Activated naive CD8-positive, alpha-beta T cell treated with anti-CD3 and anti-CD28 coated beads, Interleukin-2, amount 50 U/mL, for 24 hours (primary cell): Measurements from ENCODE around the gene TNNI2.

ENCODE experiments used
- ATAC-seq: fragments of 150-1000 bp; cut with Tn5 transposase; one replicate; pipeline ENCODE4 v1.10.0; 2021
- DNase-seq: peaks from one replicate; pipeline ENCODE4 v3.0.0; 2021
- H3K27ac Mint-ChIP-seq: one replicate; pipeline ENCODE4 v1.8.0; 2021; ENCODE audit warnings: mild to moderate bottlenecking, mixed read lengths
- H3K27me3 Mint-ChIP-seq: one replicate; pipeline ENCODE4 v1.8.0; 2021; ENCODE audit warnings: mixed read lengths
- H3K36me3 Mint-ChIP-seq: one replicate; pipeline ENCODE4 v1.8.0; 2021; ENCODE audit warnings: low read depth, mixed read lengths
- H3K4me1 Mint-ChIP-seq: one replicate; pipeline ENCODE4 v1.8.0; 2021; ENCODE audit warnings: mixed read lengths
- H3K4me3 Mint-ChIP-seq: one replicate; pipeline ENCODE4 v1.8.0; 2021; ENCODE audit warnings: mild to moderate bottlenecking, moderate library complexity, mixed read lengths
- H3K9me3 Mint-ChIP-seq: one replicate; pipeline ENCODE4 v1.8.0; 2021; ENCODE audit warnings: mixed read lengths

The TNNI2 gene

DNA sequence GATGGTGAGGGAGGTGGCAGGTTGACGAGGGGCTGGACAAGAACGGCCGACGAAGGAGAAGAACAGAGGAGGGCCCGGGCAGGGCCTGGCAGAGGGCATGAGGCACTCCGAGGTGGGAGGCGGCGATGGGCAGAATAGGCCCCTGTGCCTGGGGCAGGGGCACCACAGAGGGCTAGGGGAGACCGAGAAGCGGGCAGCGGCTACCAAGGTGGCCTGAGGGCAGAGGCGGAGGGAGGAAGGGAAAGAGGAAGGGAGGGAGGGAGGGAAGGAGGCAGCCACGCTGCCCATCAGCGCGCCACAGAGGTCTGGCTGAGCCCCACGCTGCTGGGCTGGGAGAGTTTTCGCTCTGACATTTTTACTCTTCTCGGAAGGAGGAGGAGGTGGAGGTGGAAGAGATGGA, 25.4 kb downstream of the TNNI2 start:
- H3K4me3 Mint-ChIP-seq = no peak overlapping the region
- H3K9me3 Mint-ChIP-seq = no peaks in the 10 kb centered on the region
- no peaks in the 10 kb centered on the region for H3K27me3 Mint-ChIP-seq
- H3K36me3 Mint-ChIP-seq = no peaks in the 10 kb centered on the region
- ATAC-seq (no peak), DNase-seq (no peak)
- no peak overlapping the region for H3K27ac Mint-ChIP-seq
- peaks cover 17% of the 10 kb centered on the region for H3K4me1 Mint-ChIP-seq

GRCh38 chr11:1864831-1865665, 26.3 kb downstream of the TNNI2 start:
- Mint-ChIP-seq H3K36me3 (no peaks in the 10 kb centered on the region), H3K4me3 (no peak overlapping the region), H3K27ac (no peak overlapping the region), H3K4me1 (peaks cover 25% of the 10 kb centered on the region), H3K9me3 (no peaks in the 10 kb centered on the region), H3K27me3 (no peaks in the 10 kb centered on the region)
- ATAC-seq (no peak), DNase-seq (no peak)

DNA sequence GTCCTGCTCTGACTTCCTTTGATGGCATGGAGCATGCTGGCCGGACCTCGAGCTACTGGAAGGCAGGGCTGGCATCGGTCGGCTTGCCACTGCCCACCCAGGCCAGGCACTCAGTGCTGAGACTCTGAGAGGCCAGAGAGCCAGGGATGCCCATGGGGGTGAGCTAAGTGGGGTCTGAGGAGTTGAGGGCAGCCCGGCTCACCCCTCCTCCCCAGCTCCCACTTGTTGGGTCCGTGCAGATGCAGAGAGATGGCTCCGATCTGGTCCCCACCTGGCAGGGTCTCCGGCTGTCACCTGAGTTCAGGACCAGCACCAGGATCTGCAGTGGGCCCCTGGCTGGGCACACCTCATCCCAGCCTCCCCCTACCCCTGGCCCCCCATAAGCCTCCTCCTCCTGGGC, 27.4 kb downstream of the TNNI2 start:
- ATAC-seq = no peak
- Mint-ChIP-seq H3K36me3 (no peaks in the 10 kb centered on the region), H3K27ac (no peak overlapping the region), H3K9me3 (no peaks in the 10 kb centered on the region), H3K4me1 (peaks cover 36% of the 10 kb centered on the region), H3K27me3 (no peaks in the 10 kb centered on the region), H3K4me3 (no peak overlapping the region)
- no peak for DNase-seq

GRCh38 chr11:1866776-1867175, 28.0 kb downstream of the TNNI2 start:
- Mint-ChIP-seq H3K27ac (no peak overlapping the region), H3K4me1 (peaks cover 37% of the 10 kb centered on the region), H3K36me3 (no peaks in the 10 kb centered on the region), H3K4me3 (no peak overlapping the region), H3K9me3 (no peaks in the 10 kb centered on the region), H3K27me3 (no peaks in the 10 kb centered on the region)
- ATAC-seq = no peak
- DNase-seq = no peak

GRCh38 chr11:1867381-1867780, 28.6 kb downstream of the TNNI2 start:
- H3K36me3 Mint-ChIP-seq = no peaks in the 10 kb centered on the region
- peaks cover 38% of the 10 kb centered on the region for H3K4me1 Mint-ChIP-seq
- DNase-seq (no peak), ATAC-seq (no peak)
- H3K9me3 Mint-ChIP-seq = no peaks in the 10 kb centered on the region
- H3K27ac Mint-ChIP-seq = no peak overlapping the region
- no peak overlapping the region for H3K4me3 Mint-ChIP-seq
- no peaks in the 10 kb centered on the region for H3K27me3 Mint-ChIP-seq

DNA sequence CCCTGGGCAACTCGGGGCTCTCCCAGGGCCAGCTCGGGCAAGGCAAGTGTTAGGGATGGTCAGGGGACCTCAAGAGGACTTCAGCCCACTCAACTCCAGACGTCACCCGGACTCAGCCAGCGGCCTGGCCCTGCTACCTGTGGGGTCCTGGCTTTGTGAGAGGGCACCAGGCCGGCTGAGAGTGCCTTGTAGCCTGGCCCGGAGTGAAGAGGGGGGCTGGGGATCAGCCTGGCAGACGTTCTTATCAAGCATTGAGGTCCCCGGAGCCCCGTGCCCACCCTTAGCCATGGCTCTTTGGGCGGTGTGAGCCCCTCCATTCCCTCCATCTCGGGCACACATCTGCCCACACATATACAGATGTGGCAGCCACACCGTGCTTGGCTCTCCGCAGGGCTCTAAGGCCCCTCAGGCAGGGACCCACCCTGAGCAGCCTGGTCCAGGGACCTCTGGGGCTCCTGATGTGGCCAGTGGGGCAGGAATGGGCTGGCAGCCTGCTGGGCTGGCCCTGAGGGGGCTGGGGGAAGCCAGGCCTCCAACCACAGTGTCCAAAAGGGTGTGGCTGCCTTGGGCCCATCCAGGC, 29.4 kb downstream of the TNNI2 start:
- no peak for DNase-seq
- Mint-ChIP-seq H3K9me3 (no peaks in the 10 kb centered on the region), H3K27ac (no peak overlapping the region), H3K4me1 (peaks cover 41% of the 10 kb centered on the region), H3K36me3 (no peaks in the 10 kb centered on the region), H3K4me3 (no peak overlapping the region), H3K27me3 (no peaks in the 10 kb centered on the region)
- ATAC-seq = no peak

DNA sequence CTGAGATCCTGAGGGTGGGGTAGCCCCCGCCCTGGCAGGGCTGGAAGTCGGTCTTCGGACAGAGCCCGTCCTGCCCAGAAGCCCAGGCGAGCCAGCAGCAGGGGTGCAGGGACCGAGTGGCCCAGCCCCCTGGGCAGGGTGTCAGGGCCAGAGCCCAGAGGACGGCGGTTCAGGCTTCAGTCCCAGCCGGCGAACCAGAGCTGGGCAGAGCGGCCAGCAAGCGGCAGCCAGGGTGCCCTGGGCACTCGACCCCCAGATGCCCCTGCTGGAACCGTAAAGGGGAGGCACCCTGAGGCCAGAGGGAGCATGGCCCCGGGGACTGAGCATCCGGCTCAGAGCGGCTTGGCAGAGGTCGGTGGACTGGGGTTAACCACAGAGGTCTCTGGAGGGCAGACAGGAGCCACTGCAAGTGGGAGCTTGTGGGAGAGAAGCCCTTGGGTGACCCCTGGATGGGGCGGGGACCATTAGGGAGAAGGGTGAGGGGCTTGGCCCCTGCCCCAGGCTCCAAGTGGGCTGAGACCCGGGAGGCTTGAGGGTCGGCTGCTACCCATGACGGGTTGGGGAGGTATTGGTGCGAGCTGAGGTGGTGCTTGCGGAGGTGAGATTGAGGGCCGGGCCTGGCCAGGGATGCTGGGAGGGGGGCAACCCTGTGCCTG, 30.0 kb downstream of the TNNI2 start:
- Mint-ChIP-seq H3K27me3 (no peaks in the 10 kb centered on the region), H3K27ac (no peak overlapping the region), H3K4me1 (peaks cover 43% of the 10 kb centered on the region), H3K36me3 (no peaks in the 10 kb centered on the region), H3K9me3 (no peaks in the 10 kb centered on the region), H3K4me3 (no peak overlapping the region)
- DNase-seq (no peak), ATAC-seq (no peak)

DNA sequence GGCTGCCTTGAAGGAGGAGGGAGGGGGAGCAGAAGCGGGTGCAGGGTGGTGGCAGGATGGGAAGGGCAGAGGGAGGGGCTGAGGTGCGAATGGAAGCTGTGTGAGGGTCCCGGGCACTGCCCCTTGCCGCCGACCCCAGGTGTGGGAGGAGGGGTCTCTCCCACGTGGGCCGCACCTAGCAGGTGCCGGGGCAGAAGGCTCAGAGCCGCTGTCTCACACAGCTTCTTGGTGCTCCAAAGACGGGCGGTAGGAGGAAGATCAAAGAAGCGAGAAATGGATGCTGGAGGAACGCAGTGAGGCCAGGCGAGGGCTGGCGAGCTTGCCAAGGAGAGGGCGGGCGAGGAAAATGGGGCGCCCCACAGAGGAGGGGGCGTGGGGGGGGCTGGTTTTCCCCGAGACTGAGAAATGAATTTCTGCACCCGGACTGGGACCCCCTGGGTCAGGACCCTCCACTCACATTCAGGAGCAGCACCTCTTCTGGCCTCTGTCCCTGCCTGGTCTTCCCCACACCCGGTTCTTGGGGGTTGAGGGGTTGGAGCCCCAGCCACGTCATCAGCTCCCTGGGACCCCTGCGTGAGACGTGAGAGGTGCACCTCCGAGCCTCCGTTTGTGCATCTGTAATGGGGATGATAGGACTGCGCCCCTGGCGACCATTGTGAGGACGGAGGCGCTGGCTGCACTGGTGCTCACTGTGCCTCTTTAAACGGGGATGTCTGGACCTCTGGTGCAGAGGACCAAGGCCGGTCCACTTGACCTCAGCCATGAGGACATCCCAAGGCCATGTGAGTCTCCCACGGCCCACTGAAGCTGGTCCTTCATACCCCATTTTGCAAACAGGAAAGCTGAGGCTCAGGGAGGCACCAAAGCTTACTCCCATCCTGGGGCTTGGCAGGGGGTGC, 30.9 kb downstream of the TNNI2 start:
- H3K27ac Mint-ChIP-seq = no peak overlapping the region
- no peak overlapping the region for H3K4me3 Mint-ChIP-seq
- H3K27me3 Mint-ChIP-seq = no peaks in the 10 kb centered on the region
- no peaks in the 10 kb centered on the region for H3K36me3 Mint-ChIP-seq
- ATAC-seq (no peak), DNase-seq (no peak)
- no peaks in the 10 kb centered on the region for H3K9me3 Mint-ChIP-seq
- peaks cover 40% of the 10 kb centered on the region for H3K4me1 Mint-ChIP-seq

DNA sequence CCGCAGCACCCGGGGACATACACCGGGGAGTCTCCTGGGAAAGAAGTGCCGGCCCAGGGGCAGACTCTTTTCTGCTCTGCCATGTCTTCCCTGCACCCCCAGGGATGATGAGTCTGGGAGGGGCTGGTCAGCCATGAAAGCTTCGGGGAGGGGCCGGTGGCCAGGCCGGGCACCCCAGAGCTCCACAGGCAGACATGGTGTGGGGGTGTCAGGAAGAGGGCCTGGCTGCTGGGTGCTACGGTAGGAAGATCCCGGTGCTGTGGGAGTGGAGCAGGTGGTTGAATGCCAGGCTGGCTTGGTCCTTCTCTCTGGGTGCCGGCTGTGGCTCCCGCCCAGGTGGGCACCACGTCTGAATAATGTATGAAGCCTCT, 31.5 kb downstream of the TNNI2 start:
- no peaks in the 10 kb centered on the region for H3K9me3 Mint-ChIP-seq
- no peaks in the 10 kb centered on the region for H3K36me3 Mint-ChIP-seq
- peak overlapping the region; percentile 37 for H3K4me3 Mint-ChIP-seq
- H3K27me3 Mint-ChIP-seq = no peaks in the 10 kb centered on the region
- DNase-seq (no peak), ATAC-seq (no peak)
- H3K27ac Mint-ChIP-seq = no peak overlapping the region
- peaks cover 40% of the 10 kb centered on the region for H3K4me1 Mint-ChIP-seq

GRCh38 chr11:1870721-1871466, 32.1 kb downstream of the TNNI2 start:
- DNase-seq = peak; percentile 44
- Mint-ChIP-seq H3K4me3 (peak overlapping the region; percentile 37), H3K36me3 (no peaks in the 10 kb centered on the region), H3K9me3 (no peaks in the 10 kb centered on the region), H3K27me3 (no peaks in the 10 kb centered on the region), H3K27ac (peak overlapping the region; percentile 61), H3K4me1 (peaks cover 37% of the 10 kb centered on the region)
- peak; percentile 50 for ATAC-seq

GRCh38 chr11:1871531-1871930, 32.8 kb downstream of the TNNI2 start:
- Mint-ChIP-seq H3K27ac (no peak overlapping the region), H3K4me3 (no peak overlapping the region), H3K9me3 (no peaks in the 10 kb centered on the region), H3K4me1 (peaks cover 38% of the 10 kb centered on the region), H3K27me3 (no peaks in the 10 kb centered on the region), H3K36me3 (no peaks in the 10 kb centered on the region)
- ATAC-seq (no peak), DNase-seq (no peak)

GRCh38 chr11:1872267-1872985, 33.6 kb downstream of the TNNI2 start:
- Mint-ChIP-seq H3K4me1 (peaks cover 38% of the 10 kb centered on the region), H3K27me3 (no peaks in the 10 kb centered on the region), H3K9me3 (no peaks in the 10 kb centered on the region), H3K27ac (no peak overlapping the region), H3K36me3 (no peaks in the 10 kb centered on the region), H3K4me3 (no peak overlapping the region)
- DNase-seq (no peak), ATAC-seq (no peak)

- H3K27ac Mint-ChIP-seq = no peak overlapping the region
- DNase-seq = no peak
- H3K27me3 Mint-ChIP-seq = no peaks in the 10 kb centered on the region
- H3K9me3 Mint-ChIP-seq = no peaks in the 10 kb centered on the region
- peaks cover 35% of the 10 kb centered on the region for H3K4me1 Mint-ChIP-seq
- ATAC-seq = no peak
- no peak overlapping the region for H3K4me3 Mint-ChIP-seq
- no peaks in the 10 kb centered on the region for H3K36me3 Mint-ChIP-seq
Observed at GRCh38 chr11:1873048-1873812, 34.4 kb downstream of the TNNI2 start.
